Stimulated activated CD4-positive, alpha-beta T cell treated with anti-CD3 and anti-CD28 coated beads, Interleukin-2, amount 100 ng/mL, for 4 hours (primary cell): Measurements from ENCODE around the gene ALKBH8.
A peak's percentile ranks its signal among the peaks of the same experiment; 100 is the strongest.
"Not testable (repeated sequence)": the region's sequence is repeated elsewhere in the genome, so short reads cannot be mapped to it uniquely, and the experiment has no call there.

Experiments
- DNase-seq: peaks from one replicate; pipeline ENCODE4 v3.0.0-alpha.2; 2020; ENCODE audit warnings: low read depth

The ALKBH8 gene

GRCh38 chr11:107576497-107577345 lies 11.2 kb upstream of the ALKBH8 start:
- peak; percentile 41 for DNase-seq

DNA sequence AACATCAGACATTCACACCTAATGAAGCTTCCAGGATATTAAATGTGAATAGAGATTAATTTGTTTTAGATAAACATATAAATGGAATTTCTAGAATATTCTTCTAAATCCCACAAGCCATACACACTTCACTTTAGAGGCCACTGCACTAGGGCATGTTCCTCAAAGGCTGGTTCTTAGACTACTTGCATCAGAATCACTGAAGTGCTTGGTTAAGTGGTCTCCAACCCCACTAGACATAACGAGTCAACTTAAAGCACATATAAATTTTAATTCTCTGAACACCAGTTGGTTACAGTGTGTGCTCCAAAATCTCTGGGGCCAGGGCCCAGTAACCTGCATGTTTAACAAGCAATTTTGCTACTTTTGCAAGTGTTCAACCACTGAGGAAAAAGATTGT lies 7.9 kb upstream of the ALKBH8 start:
- DNase-seq = no peak

DNA sequence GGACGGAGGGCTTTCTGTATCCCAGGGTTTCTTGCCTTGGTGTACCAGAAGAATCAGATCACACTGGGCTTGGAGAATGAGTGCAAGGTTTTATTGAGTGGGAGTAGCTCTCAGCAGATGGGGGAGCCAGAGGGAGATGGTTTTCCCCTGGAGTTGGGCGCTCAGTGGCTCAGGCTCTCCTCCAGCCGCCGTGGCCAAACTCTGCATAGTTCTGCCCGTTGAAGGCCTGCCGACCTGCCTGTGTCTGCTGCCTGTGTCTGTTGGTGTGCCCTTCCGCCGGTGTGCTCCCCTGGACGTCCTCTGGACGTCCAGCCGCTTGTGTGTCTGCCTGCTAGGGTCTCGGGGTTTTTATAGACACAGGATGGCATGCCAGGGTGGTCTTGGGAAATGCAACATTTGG lies 4.5 kb upstream of the ALKBH8 start:
- DNase-seq = no peak

DNA sequence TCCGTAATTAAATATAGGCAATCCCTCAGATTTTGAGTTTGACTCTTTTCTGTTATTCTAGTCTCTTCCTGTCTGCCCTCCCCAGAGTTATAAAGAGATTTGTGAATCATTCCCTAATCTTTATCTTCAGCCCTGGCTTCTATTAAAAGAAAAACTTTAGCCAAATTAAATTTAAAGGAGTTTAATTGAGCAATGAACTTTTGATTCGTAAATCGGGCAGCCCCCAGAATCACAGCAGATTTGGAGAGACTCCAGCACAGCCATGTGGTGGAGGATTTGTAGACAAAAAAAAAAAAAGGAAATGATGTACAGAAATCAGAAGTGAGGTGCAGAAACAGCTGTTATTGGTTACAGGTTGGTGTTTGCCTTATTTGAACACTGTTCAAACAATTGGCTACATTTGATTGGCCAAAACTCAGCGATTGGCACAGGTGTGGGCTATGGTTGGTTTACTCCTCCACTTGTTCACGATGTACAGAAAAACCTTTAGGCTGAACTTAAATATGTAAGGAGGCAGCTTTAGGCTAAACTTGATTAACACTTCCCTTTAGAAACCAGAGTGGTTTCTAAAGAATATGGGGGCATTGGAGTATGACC lies 2.3 kb upstream of the ALKBH8 start:
- DNase-seq = no peak

DNA sequence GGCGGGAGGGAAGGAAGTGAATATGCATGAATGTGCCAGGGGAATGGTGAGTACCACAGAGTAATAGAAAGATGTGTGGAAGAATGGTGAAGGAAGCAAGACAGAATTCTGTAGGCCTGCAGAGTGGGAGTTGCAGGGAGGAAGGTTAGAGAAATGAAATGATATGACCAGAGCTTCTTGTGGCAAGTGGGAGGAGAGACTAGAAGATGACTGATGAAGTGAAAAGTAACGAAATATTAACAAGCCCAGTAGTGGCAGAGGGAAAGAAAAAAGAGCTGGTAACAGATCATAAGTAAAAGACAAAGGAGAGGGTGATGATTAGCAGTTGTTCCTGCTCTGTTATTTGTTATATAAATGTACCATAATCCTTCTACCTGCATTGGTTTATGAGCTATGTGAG lies 1.0 kb upstream of the ALKBH8 start:
- no peak for DNase-seq

- not testable (repeated sequence) for DNase-seq
Measured at GRCh38 chr11:107565955-107566501, 493 bp upstream of the ALKBH8 start.

DNA sequence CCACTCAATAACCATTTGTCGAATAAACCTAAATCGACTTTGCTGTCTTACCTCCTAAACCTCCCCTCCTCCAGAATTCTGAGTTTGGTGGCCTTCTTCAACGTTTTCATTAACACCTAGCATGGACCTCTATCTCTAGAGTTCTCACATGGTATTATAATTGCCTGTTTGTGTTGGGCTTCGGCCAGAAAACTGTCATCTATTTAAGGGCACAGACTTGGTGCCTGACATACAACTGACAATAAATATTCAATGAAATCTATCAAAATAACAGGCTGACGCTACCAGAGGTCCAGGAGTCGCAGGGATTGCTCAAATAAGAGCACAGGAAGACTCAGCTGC lies 687 bp downstream of the ALKBH8 start:
- DNase-seq = no peak

- peak; percentile 24 for DNase-seq
Measured at GRCh38 chr11:107563702-107564101, 1.8 kb downstream of the ALKBH8 start.

DNA sequence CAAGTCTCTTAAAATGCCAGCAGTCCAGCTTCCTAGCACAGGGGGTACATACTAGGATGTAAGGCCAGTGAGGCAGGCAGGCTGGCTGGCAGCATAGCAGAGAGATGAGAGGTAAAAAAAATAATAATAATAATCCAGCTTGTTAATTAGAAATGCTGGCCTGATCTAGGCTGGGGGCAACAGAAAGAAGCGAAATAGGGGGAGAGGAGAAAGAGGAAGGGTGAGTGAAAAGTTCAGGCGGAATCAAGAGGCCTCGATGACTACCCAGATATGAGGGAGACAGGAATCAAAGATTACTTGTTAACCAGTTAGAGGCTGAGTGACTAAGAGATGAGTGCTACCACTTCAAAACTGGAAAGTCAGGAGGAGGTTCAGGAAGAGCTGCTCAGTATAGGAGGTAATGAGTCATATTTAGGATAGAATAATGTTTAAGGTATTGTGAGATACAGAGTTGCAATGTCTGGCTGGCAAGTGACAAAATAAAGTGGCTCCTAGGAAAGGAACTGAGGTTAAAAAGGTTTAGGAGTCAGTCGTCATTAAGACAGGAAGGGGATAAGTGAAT lies 2.8 kb downstream of the ALKBH8 start:
- no peak for DNase-seq

GRCh38 chr11:107561688-107562087 lies 3.8 kb downstream of the ALKBH8 start:
- DNase-seq = no peak

- DNase-seq = no peak
Measured at GRCh38 chr11:107550304-107550703, 15.2 kb downstream of the ALKBH8 start.

GRCh38 chr11:107549954-107550285 lies 15.6 kb downstream of the ALKBH8 start:
- no peak for DNase-seq

GRCh38 chr11:107549253-107549953 lies 16.1 kb downstream of the ALKBH8 start:
- DNase-seq = no peak

- no peak for DNase-seq
Measured at GRCh38 chr11:107547961-107548360, 17.6 kb downstream of the ALKBH8 start.

- DNase-seq = no peak
Measured at GRCh38 chr11:107545101-107545514, 20.4 kb downstream of the ALKBH8 start.

- no peak for DNase-seq
Measured at GRCh38 chr11:107538821-107539220, 26.7 kb downstream of the ALKBH8 start.

DNA sequence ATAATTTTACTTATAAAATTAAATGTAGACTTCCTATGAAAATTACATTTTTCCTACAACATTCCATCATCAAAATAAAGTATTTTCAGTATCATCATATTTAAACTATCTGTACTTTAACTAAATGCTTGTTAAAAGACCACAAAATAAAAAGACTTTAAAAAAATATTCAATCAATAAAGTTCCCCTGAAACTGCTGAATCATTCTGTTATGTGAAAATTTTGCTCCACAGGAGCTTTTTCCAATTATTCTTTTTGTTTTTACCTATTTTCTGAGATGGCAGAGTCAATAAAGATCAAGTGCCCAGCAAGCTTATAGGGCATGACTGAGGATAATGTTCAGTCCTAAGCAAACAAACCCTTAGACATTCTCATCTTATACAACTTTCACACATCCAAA lies 27.3 kb downstream of the ALKBH8 start:
- no peak for DNase-seq

- not testable (repeated sequence) for DNase-seq
Measured at GRCh38 chr11:107537155-107537554, 28.4 kb downstream of the ALKBH8 start.

DNA sequence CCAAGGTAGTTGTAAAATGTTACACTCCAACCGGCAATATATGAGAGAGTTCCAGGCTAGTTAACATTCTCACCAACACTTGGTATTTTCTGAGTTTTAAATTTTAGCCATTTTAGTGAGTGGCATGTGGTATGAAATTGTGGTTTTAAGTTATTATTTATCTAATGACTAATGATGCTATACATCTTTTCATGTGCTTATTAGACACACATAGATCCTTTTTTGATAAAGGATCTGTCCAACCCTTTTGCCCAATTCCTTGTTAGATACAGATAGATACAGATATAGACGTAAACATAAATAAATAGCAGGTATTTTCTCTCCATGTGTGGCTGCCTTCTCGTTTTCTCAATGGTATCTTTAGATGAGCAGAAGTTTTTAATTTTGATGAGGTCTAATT lies 39.3 kb downstream of the ALKBH8 start:
- DNase-seq = no peak

- DNase-seq = no peak
Measured at GRCh38 chr11:107508858-107509244, 56.7 kb downstream of the ALKBH8 start.

DNA sequence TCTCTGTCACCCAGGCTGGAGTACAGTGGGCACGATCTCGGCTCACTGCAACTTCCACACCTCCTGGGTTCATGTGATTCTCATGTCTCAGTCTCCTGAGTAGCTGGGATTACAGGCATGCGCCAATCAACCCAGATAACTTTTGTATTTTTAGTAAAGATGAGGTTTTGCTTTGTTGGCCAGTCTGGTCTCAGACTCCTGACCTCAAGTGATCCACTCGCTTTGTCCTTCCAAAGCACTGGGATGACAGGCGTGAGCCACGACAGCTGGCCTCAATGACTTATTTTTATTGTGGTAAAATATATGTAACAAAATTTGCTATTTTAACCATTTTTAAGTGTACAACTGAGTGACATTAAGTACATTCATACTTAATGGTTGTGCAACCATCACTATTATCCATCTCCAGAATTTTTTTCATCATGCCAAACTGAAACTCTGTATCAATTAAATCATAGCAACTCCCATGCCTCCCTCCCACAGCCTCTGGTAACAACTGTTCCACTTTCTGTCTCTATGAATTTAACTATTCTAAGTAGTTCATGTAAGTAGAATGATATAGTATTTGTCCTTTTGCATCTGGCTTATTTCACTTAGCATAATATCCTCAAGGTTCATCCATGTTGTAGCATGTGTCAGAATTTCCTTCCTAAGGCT lies 57.2 kb downstream of the ALKBH8 start:
- DNase-seq = no peak

GRCh38 chr11:107505647-107506225 lies 59.8 kb downstream of the ALKBH8 start:
- DNase-seq = no peak
